Right lung (tissue), 5 donors: Measurements from ENCODE around the gene PHC2. TPM values are rescaled to one million over a fixed set of nuclear protein-coding genes. Genes with fewer than 3 reads are reported as not detected.

Experiments
- DNase-seq, 2 donors: peaks; one replicate each; pipeline ENCODE4 v3.0.0-alpha.2; 2013
- polyA plus RNA-seq, 5 donors: library from polyadenylated mRNA; unstranded; fragments of 120-200 nt; gene quantifications; one replicate each; pipeline versions ENCODE4 v1.2.1 to v1.2.3, GENCODE V29; 2013; ENCODE audit warnings: inconsistent platforms in 1 of 5, low replicate concordance in 1 of 5; ENCODE audit not compliant: insufficient read length in 5 of 5, insufficient read depth in 1 of 5

PHC2 gene
- polyA plus RNA-seq, 5 donors: 71.7 to 90.2 (median 83.1) TPM

DNA sequence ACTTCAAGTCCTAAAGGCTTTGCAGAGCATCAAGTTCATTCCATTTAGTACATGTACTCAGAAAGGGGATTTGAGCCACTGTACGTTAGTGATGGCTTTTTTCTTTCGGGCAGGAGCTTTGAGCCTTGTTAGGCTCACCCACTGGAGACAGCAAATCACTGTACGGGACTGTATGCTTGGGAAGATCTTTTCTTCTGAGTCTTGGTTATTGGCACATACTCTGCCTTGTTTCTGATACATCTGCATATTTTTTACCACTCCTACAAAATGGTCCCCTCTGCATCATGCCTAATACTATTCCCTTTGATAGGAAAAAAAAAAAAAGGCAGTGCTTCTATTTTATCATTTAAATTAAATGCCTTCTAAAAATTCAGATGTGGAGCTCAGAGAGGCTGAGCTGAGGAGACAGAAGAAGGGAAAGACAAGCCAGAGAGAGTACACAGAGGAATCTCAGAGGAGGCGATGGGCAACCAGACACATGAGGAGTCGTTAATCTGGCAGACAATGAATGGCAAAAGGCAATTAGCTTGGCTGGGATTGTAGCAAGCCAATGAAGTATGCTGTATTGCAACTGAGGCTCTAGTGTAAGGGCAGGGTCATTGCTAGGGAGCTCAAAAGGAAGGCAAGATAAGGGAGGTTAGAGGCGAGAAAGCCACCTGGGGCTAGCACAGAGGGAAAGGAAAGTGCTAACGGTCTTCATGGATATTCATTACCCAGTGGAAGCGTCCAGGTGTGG, 39.4 kb downstream of the PHC2 start:
- DNase-seq: no peak

DNA sequence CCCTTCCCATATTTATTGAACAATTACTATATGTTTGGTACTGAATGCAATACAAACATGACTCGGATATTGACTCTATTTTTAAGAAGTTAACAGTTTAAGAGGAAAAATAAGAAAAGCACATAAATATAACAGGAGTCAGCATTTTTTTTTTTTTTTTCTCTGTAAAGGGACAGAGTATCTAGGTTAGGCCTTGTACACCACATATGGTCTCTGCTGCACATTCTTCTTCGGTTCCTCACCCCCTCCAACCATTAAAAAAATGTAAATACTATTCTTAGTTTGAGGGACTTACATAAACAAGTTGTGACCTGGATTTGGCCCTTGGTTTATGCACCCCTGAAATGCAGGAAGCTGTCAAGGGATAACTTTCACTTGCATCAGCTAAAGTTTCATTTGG, 40.4 kb downstream of the PHC2 start:
- no peak for DNase-seq

DNA sequence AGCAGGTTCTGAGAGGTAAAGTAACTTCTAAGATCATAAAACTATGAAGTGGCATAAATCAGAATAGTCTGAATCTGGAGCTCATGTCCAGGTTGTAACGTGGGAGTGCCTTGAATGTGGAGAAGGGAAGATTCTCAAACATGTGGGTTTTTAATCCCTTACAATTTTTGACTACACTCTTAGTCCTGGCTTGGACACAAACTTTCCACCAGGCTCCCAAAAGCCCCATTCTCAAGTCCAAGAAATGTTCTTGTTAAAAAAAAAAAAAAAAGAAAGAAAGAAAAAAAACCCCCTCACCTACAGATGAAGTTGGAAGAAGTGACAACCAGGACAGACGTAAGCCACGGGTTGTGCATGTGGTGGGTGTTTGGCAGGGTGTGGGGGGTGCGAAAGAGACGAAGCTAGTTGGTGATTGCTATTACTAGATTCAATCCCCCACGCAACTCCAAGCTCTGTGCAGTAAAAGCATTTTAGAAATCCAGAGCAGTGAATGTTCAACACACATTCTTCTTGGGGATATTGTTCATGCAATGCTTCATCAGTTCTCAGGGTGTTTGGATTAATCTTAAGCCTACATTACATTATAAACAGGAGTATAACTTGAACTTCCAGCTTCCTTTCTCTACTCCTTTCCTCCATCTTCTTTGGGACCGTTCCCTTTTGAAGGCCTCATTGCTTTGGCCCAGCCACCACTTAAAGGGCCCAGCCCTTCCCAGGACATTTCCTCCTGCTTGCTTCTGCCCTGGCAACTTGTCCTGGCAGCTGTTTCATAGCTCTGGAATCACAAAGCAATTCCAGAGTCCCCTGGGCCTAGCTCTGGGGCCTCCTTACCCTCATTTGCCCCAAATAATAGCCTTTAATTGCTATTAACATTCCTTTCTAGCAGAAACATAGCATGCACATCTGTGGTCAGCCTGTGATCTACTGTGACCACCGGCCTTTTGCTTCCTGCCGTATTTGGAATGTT, 41.8 kb downstream of the PHC2 start:
- no peak for DNase-seq

DNA sequence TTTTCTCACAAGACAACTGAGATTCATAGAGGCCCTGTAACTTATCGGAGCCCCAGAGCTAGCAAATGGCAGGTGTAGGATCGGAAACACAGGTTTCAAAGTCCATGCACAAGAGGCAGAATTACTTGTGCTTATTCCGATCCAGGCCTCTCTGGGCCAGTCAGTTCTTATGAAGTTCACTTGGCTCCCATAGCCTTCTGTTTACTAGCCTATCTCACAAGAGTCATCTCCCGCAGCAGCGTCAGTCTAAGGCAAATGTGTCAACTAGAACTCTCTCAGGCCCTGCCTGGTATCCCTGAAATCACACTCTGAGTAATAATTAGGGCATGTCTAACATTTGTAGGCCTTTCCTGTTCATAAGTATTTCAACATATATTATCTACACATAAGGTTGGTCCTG, 43.3 kb downstream of the PHC2 start:
- no peak for DNase-seq

DNA sequence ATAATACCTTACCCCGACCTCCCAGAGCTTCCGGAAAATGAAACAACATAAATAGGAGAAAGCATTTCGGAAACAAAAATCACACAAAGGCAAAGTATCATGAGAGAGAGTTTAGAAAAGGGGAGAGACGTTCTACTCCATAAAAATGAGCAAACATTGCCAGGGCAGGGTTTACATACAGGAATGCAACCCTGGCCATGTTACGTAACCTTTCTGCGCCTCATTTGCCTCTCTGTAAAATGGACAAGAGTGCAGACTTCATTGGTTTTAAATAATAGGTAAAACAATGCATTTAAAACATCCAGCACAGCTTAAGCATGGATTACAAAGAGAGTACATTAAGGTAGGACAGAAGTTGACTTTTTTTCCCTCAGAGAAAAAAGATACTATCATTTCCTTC, 45.6 kb downstream of the PHC2 start:
- DNase-seq: no peak

DNA sequence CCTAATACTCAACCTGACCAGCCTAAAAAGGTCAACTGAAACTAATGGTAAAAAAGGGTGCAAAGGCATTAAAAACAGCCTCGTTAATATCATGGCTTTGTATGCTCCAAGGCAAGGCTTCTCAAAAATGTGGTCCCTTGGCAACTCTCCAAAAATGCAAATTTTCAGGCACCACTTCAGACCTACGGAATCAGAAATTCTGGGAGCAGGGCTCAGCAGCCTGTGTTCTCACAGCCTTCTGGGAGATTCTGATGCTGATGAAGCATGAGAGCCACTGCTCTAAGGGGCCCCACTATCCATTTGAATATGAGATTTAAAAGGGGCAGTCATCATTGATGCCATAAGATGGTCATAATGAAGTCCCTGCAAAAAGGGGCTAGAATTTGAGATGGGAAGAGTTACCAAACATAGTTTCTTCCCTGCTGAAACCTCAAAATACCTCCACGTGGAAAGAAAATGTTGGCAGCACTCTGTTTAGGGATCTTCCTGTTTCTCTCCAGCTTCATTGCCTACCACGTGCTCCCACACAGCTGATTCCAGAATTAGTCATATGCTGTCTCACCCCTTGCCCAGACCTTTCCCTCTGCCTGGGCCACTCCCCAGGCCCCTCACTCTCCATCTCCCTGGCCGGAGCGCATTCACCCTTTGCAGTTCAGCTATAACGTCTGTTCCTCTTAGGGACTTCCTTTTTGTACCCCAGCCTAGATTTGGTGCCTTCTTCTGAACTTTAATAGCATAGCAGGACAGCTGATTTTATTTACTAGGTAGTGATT, 46.7 kb downstream of the PHC2 start:
- DNase-seq: no peak

DNA sequence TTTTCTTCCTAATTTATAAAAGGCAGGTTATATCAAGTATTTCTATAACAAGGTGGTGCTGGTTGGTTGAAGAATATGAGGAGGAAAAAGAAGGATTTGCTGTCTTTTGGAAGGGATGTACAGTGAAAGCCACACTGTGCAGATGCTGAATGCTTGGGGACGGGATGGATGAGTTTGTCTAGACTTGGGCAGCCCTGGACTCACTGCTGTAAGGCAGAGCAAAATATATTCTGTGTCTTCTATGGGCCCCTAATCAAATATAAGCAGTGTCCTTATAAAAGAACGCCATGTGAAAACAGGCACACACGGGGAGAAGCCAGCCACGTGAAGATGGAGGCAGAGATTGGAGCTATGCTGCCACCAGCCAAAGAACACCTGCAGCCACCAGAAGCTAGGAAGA, 47.4 kb downstream of the PHC2 start:
- no peak for DNase-seq

DNA sequence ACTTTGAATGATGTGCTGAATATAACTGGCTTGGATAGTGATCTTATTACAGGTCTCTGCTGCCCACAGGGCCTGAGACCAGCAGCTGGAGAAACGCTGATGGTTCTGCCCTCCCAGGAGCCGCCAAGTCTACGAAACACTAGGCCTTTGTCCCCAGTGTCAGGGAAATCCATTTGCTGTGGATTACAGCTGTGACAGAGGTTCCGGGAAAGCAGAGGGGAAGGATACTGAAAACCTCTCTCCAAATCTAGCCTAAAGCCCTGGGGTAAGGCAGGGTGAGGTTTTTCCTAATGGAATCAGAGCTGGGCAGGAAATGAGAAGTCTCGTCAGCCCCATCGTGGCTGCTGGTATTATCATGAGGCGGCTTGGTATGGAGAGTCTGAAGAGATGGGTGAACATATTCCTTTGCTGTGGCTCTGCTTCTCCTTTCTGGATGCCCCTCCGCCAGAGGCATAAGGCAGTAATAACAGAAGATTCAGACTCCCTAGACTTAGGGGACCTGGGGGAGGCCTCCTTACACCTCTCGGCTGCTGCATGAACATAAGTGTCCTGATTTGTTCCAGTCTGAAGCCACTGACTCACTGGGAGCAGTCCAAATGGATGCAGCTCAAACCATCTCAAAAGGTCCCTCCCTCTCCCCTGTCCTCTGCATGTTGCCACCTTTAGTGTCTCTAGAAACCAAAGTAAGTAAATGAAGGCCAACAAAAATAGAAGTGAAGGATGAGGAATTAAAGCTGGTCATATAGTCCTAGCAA, 48.1 kb downstream of the PHC2 start:
- no peak for DNase-seq

DNA sequence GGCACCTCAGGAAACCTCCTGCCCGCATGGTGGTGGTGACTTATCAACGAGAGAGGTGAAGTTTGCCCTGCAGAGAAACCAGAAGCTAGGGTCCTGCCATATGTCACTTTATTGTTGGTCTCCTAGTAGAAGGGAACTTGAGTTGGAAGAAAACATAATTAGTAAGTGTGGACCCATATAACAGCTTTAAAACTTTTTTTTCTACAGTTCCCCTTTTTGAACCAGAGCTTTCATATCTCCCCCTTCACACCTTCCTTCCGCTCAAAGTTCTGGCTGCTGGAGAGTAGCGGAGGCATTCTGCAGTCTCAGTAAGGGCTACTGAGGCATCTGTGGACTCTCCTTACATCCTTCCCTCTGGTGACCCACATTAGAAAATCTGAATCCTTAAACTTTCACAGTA, 48.9 kb downstream of the PHC2 start:
- DNase-seq: no peak

DNA sequence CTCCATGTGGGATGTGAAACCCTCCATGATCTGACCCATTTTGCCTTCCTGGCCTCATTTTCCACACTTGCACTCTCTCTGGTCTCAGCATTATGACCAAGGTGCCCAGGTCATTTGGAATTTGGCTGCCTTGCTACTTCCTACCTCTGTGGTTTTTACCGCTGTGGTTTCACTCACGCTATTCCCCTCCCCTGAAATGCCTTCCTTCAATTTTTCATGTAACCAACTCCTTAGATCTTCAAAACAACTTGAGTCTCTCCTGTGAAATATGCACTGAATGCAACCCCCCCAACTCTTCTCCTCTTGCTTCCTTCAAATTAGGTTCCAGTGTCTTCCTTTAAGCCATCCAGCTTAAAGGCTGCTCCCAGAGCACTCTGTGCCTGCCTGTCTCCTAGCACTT, 50.1 kb downstream of the PHC2 start:
- DNase-seq: no peak

DNA sequence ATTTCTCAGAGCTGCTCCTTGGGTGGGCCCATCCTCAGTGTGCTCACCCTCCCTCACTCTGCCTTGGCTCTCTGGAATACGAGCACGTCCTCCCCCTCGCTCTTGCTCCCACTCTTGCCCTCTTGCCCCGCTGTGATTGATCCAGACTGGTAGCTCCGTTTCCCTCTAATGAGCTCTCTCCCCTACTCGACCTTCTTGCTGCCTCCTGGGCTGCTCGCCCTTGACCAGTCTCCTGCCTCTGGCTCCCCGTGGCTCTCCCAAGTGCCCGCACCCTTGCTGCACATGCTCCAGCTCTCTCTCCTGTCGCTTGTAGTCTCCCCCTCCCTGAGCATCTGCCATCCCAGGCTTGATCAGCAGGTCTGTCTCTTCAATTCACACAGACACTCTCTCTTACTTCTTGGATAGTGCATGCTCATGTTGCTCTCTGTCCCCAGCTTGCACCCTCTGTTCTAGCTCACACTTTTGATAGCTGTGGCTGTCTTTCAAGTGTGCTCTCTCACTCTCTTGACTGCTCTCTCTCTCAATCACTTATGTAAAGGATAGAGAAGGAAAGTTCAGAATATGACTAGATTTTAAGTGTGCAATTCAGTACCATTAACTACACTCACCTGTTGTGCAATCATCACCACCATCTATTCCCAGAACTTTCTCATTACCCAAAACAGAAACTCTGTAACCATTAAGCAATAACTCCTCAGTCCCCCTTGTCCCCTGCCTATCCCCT, 51.1 kb downstream of the PHC2 start:
- no peak for DNase-seq

DNA sequence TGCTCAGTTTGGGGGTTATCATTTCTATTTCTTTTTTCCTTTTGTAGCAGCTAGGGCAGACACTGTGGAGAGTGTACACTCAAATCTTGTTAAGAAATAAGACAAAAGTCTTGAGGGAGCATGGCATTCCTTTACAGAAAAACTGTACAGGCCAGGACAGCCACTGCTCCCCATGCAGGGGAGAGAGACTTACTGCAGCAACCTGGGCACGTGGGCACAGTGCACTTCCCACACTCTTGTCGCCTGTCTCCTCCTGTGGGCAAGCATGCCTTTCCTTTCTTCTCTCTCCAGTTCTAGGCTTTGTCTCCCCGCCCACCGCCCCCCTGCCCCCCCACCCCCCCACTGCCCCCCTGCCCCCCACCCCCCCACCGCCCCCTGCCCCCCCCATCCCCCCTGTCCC, 51.9 kb downstream of the PHC2 start:
- no peak for DNase-seq

DNA sequence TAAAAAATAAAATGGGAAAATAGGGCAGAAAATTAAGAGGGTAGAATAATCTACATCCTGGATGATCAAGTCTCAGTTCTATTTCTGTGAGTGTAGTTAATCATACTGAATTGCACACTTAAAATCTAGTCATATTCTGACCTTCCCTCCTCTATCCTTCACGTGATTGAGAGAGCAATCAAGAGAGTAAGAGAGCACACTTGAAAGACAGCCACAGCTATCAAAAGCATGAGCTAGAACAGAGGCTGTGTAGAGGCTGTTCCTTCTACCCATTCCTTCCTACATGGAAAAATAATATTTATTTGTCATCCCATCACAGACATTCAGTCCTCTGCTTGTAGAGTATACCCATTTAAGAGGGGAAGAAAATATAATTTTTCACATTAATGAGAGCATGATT, 52.4 kb downstream of the PHC2 start:
- DNase-seq: no peak

DNA sequence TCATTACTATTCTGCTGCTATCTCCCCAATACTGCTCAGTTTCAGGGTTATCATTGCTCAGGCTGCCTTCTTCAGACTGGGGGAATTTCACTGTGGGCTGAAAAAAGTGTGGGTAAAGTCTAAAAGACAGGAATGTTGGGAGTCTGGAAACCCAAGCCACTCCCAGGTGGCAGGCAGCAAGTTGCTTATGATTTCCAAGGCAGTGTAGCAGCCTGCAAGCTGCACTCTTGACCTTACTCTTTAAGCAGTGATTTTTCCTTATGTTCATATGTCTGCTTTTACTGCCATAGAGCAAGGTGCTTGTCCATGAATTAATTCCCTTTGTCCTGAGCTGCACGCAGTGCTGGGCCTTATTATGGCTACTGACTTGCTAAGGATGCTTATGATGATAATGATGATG, 53.1 kb downstream of the PHC2 start:
- DNase-seq: no peak

DNA sequence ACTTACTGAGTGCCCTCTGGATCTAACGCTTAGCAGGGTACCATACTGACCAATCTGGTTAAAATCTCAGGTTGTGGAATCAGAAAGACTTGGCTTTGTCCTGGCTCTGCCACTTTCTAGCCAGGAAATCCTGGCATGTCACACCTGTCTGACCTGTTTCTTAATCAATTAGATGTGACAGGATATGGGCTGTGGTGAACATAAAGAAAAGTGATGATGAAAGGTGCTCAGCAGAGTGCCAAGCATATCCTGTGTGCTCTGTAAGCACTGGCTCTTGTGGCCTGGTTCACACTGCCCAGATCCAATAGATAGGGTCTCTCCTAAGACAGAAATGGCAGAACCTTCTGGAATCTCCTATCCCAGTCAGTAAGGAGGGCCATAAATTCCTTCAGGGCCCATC, 53.9 kb downstream of the PHC2 start:
- no peak for DNase-seq

DNA sequence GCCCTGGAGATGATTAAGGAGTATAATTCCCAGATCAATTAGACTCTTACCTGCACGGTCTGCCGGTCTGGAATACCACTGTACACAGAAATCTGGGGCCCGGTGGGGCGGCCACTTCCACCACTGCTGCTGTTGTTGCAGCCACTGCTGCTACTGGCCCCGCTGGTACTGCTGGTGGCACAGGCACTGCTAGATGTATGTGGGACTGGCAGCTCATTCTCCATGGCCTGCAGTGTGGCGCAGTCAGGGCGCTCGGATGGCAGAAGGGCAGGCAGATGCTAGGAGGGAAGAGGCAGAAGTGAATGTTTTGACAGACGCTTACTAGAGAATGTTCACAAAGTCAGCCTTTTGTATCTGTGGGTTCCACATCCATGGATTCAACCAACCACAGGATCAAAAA, 55.6 kb downstream of the PHC2 start:
- no peak for DNase-seq

DNA sequence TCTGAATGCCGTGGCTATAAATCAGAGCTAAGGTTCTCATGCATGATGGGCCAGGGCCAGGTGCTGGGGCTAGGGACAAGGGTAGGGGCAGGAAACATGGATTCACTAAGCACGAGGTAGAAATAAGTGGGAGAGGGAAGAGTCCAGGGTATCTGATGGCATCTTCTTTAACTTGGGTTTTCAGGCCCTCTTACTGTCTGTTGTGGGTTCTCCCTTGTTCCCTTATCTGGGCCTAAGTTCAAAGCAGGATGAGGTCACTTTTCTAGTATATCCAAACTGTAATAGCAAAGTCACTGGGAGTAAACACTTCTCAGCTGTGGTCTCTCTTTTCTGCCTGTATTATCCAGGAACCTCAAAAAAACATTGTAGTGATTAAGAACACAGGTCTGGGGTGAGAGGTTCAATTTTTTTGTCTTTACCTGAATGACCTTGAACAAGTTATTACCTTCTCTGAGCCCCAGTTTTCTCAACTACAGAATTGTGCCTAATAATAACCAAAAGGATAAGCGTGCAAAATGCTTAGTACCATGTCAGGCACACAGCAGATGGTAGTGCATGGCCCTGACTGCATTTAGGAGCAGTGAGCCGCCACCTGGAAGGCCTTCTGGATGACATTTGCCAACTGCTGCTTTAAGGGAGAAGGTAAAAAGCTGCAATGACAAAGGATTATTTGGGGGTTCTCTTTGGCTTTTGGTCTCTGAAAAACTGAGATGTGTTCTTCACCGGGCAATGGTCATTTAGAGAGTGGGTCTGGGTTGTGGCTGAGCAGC, 56.4 kb downstream of the PHC2 start:
- no peak for DNase-seq

DNA sequence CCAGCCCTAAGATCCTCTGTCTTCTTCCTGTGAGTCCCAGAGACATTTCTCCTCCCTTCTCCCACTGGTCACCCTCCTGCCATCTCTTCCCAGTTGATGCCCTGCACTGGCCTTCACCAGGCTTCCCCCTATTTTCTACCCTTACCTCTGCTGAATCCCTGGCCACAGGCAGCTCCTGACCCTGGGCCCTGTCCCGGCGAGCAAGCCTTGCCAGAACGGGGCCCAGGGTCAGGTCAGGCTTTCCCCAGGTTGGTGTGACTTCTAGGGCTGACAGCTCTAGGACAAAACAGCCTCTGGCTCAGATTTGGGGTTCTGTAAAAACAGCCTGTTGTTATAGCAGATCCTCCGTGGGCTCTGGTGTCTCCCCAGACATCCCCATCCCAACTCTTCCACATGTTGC, 57.3 kb downstream of the PHC2 start:
- DNase-seq: no peak

DNA sequence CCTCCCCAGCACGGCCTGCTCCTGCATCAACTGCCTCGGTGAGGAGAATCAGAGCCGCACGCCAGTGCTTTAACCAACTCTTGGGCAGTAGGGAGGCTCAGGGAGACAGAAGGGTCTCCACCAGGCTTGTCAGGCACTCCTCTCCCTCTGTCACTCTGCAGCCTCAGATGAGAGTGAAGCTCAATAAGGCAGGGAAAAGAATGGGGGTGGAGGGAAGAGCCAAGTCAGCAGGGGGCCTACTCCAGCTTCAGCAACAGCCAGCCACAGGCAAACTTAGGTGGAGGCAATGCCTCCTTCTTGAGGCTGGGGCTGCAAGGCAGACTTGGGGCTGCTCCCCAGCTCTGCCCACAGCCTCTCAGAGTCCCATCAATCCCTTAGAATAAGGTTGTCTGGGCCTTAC, 58.2 kb downstream of the PHC2 start:
- no peak for DNase-seq

DNA sequence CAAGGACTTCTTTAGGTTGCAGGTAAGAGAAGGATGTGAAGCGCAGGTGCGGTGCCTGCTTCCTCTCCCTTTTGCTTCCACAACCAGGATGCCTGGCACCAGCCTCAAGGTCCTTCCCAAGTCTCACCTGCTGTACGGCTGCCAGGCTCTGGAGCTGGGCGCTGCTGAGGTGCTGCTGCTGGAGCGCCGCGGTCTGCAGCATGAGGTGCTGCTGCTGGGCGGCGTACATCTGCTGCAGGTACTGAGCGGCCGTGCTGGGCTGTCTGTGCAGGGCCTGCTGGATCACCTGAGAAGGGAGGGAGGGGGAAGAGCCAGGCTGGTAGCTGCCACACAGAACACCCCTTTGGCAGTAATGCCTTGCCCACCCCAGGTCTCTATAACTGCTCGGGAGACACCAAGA, 58.7 kb downstream of the PHC2 start:
- no peak for DNase-seq
